SK-N-SH (cell line): ENCODE measurements around the gene MYD88. TPM values are rescaled to one million over a fixed set of nuclear protein-coding genes. Genes with fewer than 3 reads are reported as not detected.

Experiments
- CTCF ChIA-PET: fragments of 300-600, 350-600 bp; formaldehyde crosslinking; extraction: SDS; loops from one replicate; lab custom pipeline; 2021; lab: Yijun Ruan, JAX
- POLR2A ChIA-PET: fragments of 350-600 bp; sonication (Branson Sonifier 250); formaldehyde crosslinking; extraction: SDS; loops from one replicate; lab custom pipeline; 2020; ENCODE audit warnings: antibody characterized with exemption, inconsistent platforms; lab: Yijun Ruan, JAX
- DNase-seq: peaks from one replicate; pipeline ENCODE4 v3.0.0; 2012
- H2AFZ ChIP-seq: fragments of 200-600 bp; sonication (generic); 2 replicates; pipeline ENCODE4 v1.8.1; 2016; ENCODE audit warnings: antibody characterized with exemption, mild to moderate bottlenecking, low read depth
- H3F3A ChIP-seq: fragments of 200-600 bp; sonication (generic); replicated peaks from 2 replicates; pipeline ENCODE3; 2016; ENCODE audit warnings: antibody characterized with exemption, mild to moderate bottlenecking; ENCODE audit not compliant: insufficient read depth
- H3K27ac ChIP-seq, 2 experiments: fragments of 200-500 bp in 1 of 2; fragments of 200-600 bp in 1 of 2; sonication (Bioruptor generic) in 1 of 2; sonication (generic), shearing (Covaris generic) in 1 of 2; 2 replicates each; pipeline versions ENCODE4 v1.5.1 to v1.6.1; 2014 to 2016; ENCODE audit warnings: low read depth in 2 of 2, inconsistent platforms in 1 of 2, low read length in 1 of 2, mild to moderate bottlenecking in 1 of 2, mixed read lengths in 1 of 2
- H3K27me3 ChIP-seq: fragments of 200-600 bp; sonication (generic), shearing (Covaris generic); 2 replicates; pipeline ENCODE4 v1.6.1; 2016; ENCODE audit warnings: mixed run types; ENCODE audit not compliant: insufficient read depth
- H3K36me3 ChIP-seq, 2 experiments: fragments of 200-500 bp in 1 of 2; fragments of 200-600 bp in 1 of 2; sonication (Bioruptor generic) in 1 of 2; sonication (generic) in 1 of 2; replicated peaks in 1 of 2; 2 replicates each; pipeline versions ENCODE3 to v1.5.1; 2014 to 2016; ENCODE audit warnings: low read length in 1 of 2, mild to moderate bottlenecking in 1 of 2; ENCODE audit not compliant: insufficient read depth in 2 of 2, control insufficient read depth in 1 of 2
- H3K4me1 ChIP-seq, 2 experiments: fragments of 200-500 bp in 1 of 2; fragments of 200-600 bp in 1 of 2; sonication (Bioruptor generic) in 1 of 2; sonication (generic), shearing (Covaris generic) in 1 of 2; 2 replicates each; pipeline versions ENCODE4 v1.5.1 to v1.6.1; 2014 to 2016; ENCODE audit warnings: low read depth in 1 of 2, low read length in 1 of 2, mixed run types in 1 of 2; ENCODE audit not compliant: insufficient read depth in 2 of 2, control insufficient read depth in 1 of 2
- H3K4me2 ChIP-seq: fragments of 200-600 bp; sonication (generic), shearing (Covaris generic); 2 replicates; pipeline ENCODE4 v1.6.1; 2017; ENCODE audit warnings: mixed run types
- H3K4me3 ChIP-seq, 2 experiments: fragments of 200-500 bp in 1 of 2; fragments of 200-600 bp in 1 of 2; sonication (Bioruptor generic) in 1 of 2; sonication (generic), shearing (Covaris generic) in 1 of 2; 2 replicates each; pipeline versions ENCODE4 v1.5.1 to v1.8.1; 2014 to 2016; ENCODE audit warnings: low read depth in 2 of 2, inconsistent platforms in 1 of 2, low read length in 1 of 2, mild to moderate bottlenecking in 1 of 2, mixed read lengths in 1 of 2, moderate library complexity in 1 of 2
- H3K79me2 ChIP-seq: fragments of 200-600 bp; sonication (generic); 2 replicates; pipeline ENCODE4 v1.8.1; 2017; ENCODE audit warnings: mild to moderate bottlenecking; ENCODE audit not compliant: insufficient read depth
- H3K9ac ChIP-seq: fragments of 200-600 bp; sonication (generic); 2 replicates; pipeline ENCODE4 v1.6.1; 2017; ENCODE audit warnings: mixed run types
- H3K9me2 ChIP-seq: fragments of 200-600 bp; sonication (generic); 2 replicates; pipeline ENCODE4 v1.6.1; 2017; ENCODE audit warnings: mixed run types
- H3K9me3 ChIP-seq: fragments of 200-600 bp; sonication (generic); 2 replicates; pipeline ENCODE4 v1.6.1; 2017; ENCODE audit warnings: mixed run types, mild to moderate bottlenecking, moderate library complexity
- H4K20me1 ChIP-seq: fragments of 200-600 bp; sonication (generic); 2 replicates; pipeline ENCODE4 v1.6.1; 2017; ENCODE audit warnings: mild to moderate bottlenecking, mixed run types; ENCODE audit not compliant: insufficient read depth
- CHD2 ChIP-seq: fragments of 150-350 bp; IDR thresholded peaks from 2 replicates; pipeline ENCODE4 v1.6.1; 2018; ENCODE audit warnings: low read length; ENCODE audit not compliant: partially characterized antibody
- CTCF ChIP-seq: fragments of 200-600 bp; sonication (generic); IDR thresholded peaks from 2 replicates; pipeline ENCODE4 v1.6.1; 2017; ENCODE audit warnings: antibody characterized with exemption, mild to moderate bottlenecking, moderate library complexity
- EP300 ChIP-seq, 2 experiments: IDR thresholded peaks; 2 replicates each; pipeline versions ENCODE4 v1.4.0 to v1.6.1; 2012; ENCODE audit warnings: borderline replicate concordance in 1 of 2, low read depth in 1 of 2, low read length in 1 of 2
- FOSL2 ChIP-seq: IDR thresholded peaks from 2 replicates; pipeline ENCODE4 v1.4.0; 2012; ENCODE audit warnings: low read depth, mild to moderate bottlenecking, moderate library complexity, borderline replicate concordance
- IRF3 ChIP-seq: fragments of 150-350 bp; IDR thresholded peaks from 2 replicates; pipeline ENCODE4 v1.6.1; 2016; ENCODE audit warnings: mild to moderate bottlenecking, low read depth, low read length
- MAX ChIP-seq: IDR thresholded peaks from 2 replicates; pipeline ENCODE4 v1.4.0; 2012; ENCODE audit warnings: low read depth
- MEF2A ChIP-seq: IDR thresholded peaks from 2 replicates; pipeline ENCODE4 v1.4.0; 2012; ENCODE audit warnings: low read depth, borderline replicate concordance
- MXI1 ChIP-seq: IDR thresholded peaks from 2 replicates; pipeline ENCODE4 v1.6.1; 2012; ENCODE audit warnings: mild to moderate bottlenecking, low read depth, low read length, improper control_type of control experiment
- NFIC ChIP-seq: IDR thresholded peaks from 2 replicates; pipeline ENCODE4 v1.4.0; 2012; ENCODE audit warnings: borderline replicate concordance
- RAD21 ChIP-seq: IDR thresholded peaks from 2 replicates; pipeline ENCODE4 v1.6.1; 2012; ENCODE audit warnings: mild to moderate bottlenecking, low read length
- RCOR1 ChIP-seq: fragments of 150-350 bp; IDR thresholded peaks from 2 replicates; pipeline ENCODE4 v1.6.1; 2017; ENCODE audit warnings: antibody characterized with exemption, low read length
- SIN3A ChIP-seq: IDR thresholded peaks from 2 replicates; pipeline ENCODE4 v1.6.1; 2012; ENCODE audit warnings: low read depth, mild to moderate bottlenecking, low read length, moderate library complexity, borderline replicate concordance
- TAF1 ChIP-seq: IDR thresholded peaks from 2 replicates; pipeline ENCODE4 v1.6.1; 2012; ENCODE audit warnings: low read depth, mild to moderate bottlenecking, low read length, moderate library complexity, borderline replicate concordance
- USF1 ChIP-seq: IDR thresholded peaks from 2 replicates; pipeline ENCODE4 v1.4.0; 2012; ENCODE audit warnings: low read depth, borderline replicate concordance
- WGBS: methylation state at CpG from one replicate; pipeline ENCODE4 v1.1.6; 2017; ENCODE audit warnings: low lambda C conversion rate; 5-methylcytosine and 5-hydroxymethylcytosine counted together
- polyA plus RNA-seq, 3 experiments: library from polyadenylated mRNA; depleted of rRNA; stranded (reverse); fragments of >200 nt; gene quantifications; 2 replicates each; pipeline ENCODE4 v1.2.3, GENCODE V29; 2012
- TF ChIP-seq, protein P1 (sequence below): IDR thresholded peaks from 2 replicates; pipeline ENCODE4; 2012

Gene MYD88
- polyA plus RNA-seq, 1 of the 3 experiments (the other 2 are of a cell fraction): 24.0 TPM

DNA sequence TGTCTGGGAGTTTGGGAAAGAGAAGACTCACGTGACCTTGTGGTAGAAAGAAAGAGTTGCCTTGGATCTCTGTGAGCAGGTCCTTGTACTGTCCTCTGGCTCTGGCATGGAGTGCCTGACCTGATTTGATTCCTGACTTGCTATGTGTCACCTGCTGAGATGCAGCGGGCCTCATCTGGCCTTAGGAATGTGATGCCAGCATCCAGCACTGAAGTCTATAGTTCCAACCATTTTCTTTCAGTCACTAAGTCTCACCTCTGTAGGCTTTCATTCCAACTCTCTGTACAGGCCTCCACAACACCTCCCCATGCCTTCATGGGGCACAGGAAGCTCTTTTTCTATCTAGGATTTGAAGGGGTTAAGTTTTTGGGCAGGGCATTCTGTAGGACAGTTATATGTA lies 14.8 kb downstream of the MYD88 start:
- no peak for DNase-seq
- CTCF ChIA-PET: interaction anchor here (2.9 kb wide), 1 partner anchor 10 kb away, joined by 11 read pairs; no protein-coding TSS in a partner anchor
- WGBS: 89% methylated on average over 1 of the region's 2 CpGs

More for the DNA sequence above, 14.8 kb downstream of the MYD88 start:
- POLR2A ChIA-PET: no interaction called here
- Histone ChIP-seq H4K20me1 (no peaks in the 10 kb centered on the region), H3K9ac (no peak overlapping the region), H3K4me1 (peaks cover 0 to 5% of the 10 kb centered on the region in 2 experiments; a peak in 1 of 4 replicates), H3K4me3 (no peak overlapping the region), H3K36me3 (no peaks in the 10 kb centered on the region), H3K9me3 (no peaks in the 10 kb centered on the region), H3K9me2 (no peaks in the 10 kb centered on the region)
- no peak for TF ChIP-seq RAD21
- TF ChIP-seq MXI1: no peak
- TF ChIP-seq USF1: no peak
- TF ChIP-seq NFIC: no peak
- no peak for TF ChIP-seq TAF1
- TF ChIP-seq CTCF: no peak
- TF ChIP-seq SIN3A: no peak
- TF ChIP-seq, protein P1, sequence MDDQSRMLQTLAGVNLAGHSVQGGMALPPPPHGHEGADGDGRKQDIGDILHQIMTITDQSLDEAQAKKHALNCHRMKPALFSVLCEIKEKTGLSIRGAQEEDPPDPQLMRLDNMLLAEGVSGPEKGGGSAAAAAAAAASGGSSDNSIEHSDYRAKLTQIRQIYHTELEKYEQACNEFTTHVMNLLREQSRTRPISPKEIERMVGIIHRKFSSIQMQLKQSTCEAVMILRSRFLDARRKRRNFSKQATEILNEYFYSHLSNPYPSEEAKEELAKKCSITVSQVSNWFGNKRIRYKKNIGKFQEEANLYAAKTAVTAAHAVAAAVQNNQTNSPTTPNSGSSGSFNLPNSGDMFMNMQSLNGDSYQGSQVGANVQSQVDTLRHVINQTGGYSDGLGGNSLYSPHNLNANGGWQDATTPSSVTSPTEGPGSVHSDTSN: no peak
- no peak for TF ChIP-seq EP300 (IDR thresholded peaks at IDR 0.05; ENCODE audit: borderline replicate concordance in 1 of 2, low read depth in 1 of 2, low read length in 1 of 2)
- TF ChIP-seq CHD2: no peak
- TF ChIP-seq FOSL2: no peak
- TF ChIP-seq RCOR1: no peak
- no peak for TF ChIP-seq IRF3
- TF ChIP-seq MAX: no peak
- no peak for TF ChIP-seq MEF2A
- TF ChIP-seq, all 33 proteins: peak for 0
- Histone ChIP-seq H3K27me3 (no peaks in the 10 kb centered on the region), H3K27ac (no peak overlapping the region), H3K79me2 (no peaks in the 10 kb centered on the region), H2AFZ (no peak overlapping the region), H3F3A (no peaks in the 10 kb centered on the region), H3K4me2 (no peak overlapping the region)
